HEK293T (cell line): ENCODE measurements around the gene PCBP2.

Experiments
- BHLHE40 ChIP-seq: fragments of 450-650 bp; IDR thresholded peaks from 2 replicates; pipeline ENCODE4 v1.6.1; 2016; ENCODE audit warnings: mild to moderate bottlenecking, moderate library complexity, borderline replicate concordance
- CTBP1 ChIP-seq: fragments of 450-650 bp; IDR thresholded peaks from 2 replicates; pipeline ENCODE4 v1.6.1; 2016; ENCODE audit warnings: borderline replicate concordance
- ELF4 ChIP-seq: fragments of 450-650 bp; IDR thresholded peaks from 2 replicates; pipeline ENCODE4 v1.6.1; 2017; ENCODE audit warnings: antibody characterized with exemption
- FOXA1 ChIP-seq: fragments of 450-650 bp; IDR thresholded peaks from 2 replicates; pipeline ENCODE4 v1.6.1; 2016; ENCODE audit warnings: mild to moderate bottlenecking
- FOXM1 ChIP-seq: fragments of 450-650 bp; IDR thresholded peaks from 2 replicates; pipeline ENCODE4 v1.6.1; 2017; ENCODE audit warnings: mild to moderate bottlenecking, borderline replicate concordance
- LEF1 ChIP-seq: fragments of 450-650 bp; IDR thresholded peaks from 2 replicates; pipeline ENCODE4 v1.6.1; 2017; ENCODE audit warnings: mild to moderate bottlenecking, borderline replicate concordance
- SP1 ChIP-seq: fragments of 450-650 bp; IDR thresholded peaks from 2 replicates; pipeline ENCODE4 v1.6.1; 2017
- SUZ12 ChIP-seq: fragments of 450-650 bp; IDR thresholded peaks from 2 replicates; pipeline ENCODE4 v1.6.1; 2016; ENCODE audit warnings: mild to moderate bottlenecking
- TARDBP ChIP-seq: fragments of 450-650 bp; IDR thresholded peaks from 2 replicates; pipeline ENCODE4 v1.6.1; 2016
- ZNF384 ChIP-seq: fragments of 450-650 bp; IDR thresholded peaks from 2 replicates; pipeline ENCODE4 v1.6.1; 2016

- no peak for TF ChIP-seq FOXM1
- no peak for TF ChIP-seq LEF1
- no peak for TF ChIP-seq SP1
- no peak for TF ChIP-seq SUZ12
- no peak for TF ChIP-seq BHLHE40
- no peak for TF ChIP-seq TARDBP
- TF ChIP-seq FOXA1: no peak
- TF ChIP-seq ELF4: no peak
- TF ChIP-seq ZNF384: no peak
- TF ChIP-seq CTBP1: no peak
Measured at GRCh38 chr12:53481939-53482586, 30.2 kb downstream of the PCBP2 start.
